ENCODE data around the gene ALX4.

GRCh38 chr11:44267006-44267749 is 42.8 kb downstream of the ALX4 start:
- no peak for TF ChIP-seq CTCF (conservative IDR thresholded peaks at IDR 0.05 in 1 of 2, IDR thresholded peaks at IDR 0.05 in 1 of 2; ENCODE audit: extremely low read depth in 1 of 2, insufficient read depth in 1 of 2, low read depth in 1 of 2, low read length in 2 of 2)
- TF ChIP-seq EZH2 (IDR thresholded peaks at IDR 0.05; ENCODE audit: borderline replicate concordance, low read length): no peak
